Renal pelvis (tissue), 4 donors: ENCODE measurements around the gene ZYG11B. TPM values are rescaled to one million over a fixed set of nuclear protein-coding genes. Genes with fewer than 3 reads are reported as not detected.
"Not testable (repeated sequence)": the region's sequence is repeated elsewhere in the genome, so short reads cannot be mapped to it uniquely, and the experiment has no call there.

Experiments
- DNase-seq: peaks from one replicate; pipeline ENCODE4 v3.0.0-alpha.2; 2013
- polyA plus RNA-seq, 3 donors: library from polyadenylated mRNA; unstranded; fragments of 120-200 nt; gene quantifications; one replicate each; pipeline ENCODE4 v1.2.1, GENCODE V29; 2013; ENCODE audit not compliant: insufficient read length in 3 of 3

The ZYG11B gene
- polyA plus RNA-seq, 3 donors = 21.1 to 26.2 (median 26.2) TPM

GRCh38 chr1:52749496-52749895 lies 23.2 kb downstream of the ZYG11B start:
- not testable (repeated sequence) for DNase-seq

- DNase-seq = not testable (repeated sequence)
Observed at GRCh38 chr1:52750139-52750538, 23.9 kb downstream of the ZYG11B start.

- peak; percentile 42 for DNase-seq
Observed at GRCh38 chr1:52751589-52752483, 25.6 kb downstream of the ZYG11B start.

DNA sequence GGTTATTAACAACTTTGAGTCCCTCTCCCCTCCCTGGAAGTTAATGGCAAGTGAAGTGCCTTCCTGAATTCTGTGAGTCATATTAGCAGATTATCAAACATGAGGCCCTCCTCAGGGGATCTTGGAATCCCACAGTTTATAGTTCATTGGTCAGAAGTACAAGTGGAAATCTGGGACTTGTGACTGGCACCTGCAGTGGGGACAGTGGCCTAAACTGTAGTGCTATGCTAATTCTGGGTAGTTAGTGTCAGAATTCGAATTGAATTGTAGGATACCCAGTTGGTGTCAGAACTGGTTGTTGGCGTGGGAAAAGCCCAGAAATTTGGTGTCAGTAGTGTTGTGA lies 26.2 kb downstream of the ZYG11B start:
- no peak for DNase-seq

GRCh38 chr1:52753169-52753568 lies 26.9 kb downstream of the ZYG11B start:
- no peak for DNase-seq

GRCh38 chr1:52756020-52756419 lies 29.8 kb downstream of the ZYG11B start:
- no peak for DNase-seq

DNA sequence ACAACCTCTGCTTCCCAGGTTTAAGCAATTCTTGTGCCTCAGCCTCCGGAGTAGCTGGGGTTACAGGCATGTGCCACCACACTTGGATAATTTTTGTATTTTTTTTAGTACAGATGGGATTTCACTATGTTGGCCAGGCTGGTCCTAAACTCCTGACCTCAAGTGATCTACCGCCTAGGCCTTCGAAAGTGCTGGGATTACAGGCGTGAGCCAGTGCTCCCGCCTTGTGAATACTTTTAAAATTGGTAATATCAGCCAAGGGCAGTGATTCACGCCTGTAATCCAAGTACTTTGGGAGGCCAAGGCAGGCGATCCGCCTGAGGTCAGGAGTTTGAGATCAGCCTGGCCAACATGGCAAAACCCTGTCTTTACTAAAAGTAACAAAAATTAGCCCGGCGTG lies 33.7 kb downstream of the ZYG11B start:
- DNase-seq = no peak

DNA sequence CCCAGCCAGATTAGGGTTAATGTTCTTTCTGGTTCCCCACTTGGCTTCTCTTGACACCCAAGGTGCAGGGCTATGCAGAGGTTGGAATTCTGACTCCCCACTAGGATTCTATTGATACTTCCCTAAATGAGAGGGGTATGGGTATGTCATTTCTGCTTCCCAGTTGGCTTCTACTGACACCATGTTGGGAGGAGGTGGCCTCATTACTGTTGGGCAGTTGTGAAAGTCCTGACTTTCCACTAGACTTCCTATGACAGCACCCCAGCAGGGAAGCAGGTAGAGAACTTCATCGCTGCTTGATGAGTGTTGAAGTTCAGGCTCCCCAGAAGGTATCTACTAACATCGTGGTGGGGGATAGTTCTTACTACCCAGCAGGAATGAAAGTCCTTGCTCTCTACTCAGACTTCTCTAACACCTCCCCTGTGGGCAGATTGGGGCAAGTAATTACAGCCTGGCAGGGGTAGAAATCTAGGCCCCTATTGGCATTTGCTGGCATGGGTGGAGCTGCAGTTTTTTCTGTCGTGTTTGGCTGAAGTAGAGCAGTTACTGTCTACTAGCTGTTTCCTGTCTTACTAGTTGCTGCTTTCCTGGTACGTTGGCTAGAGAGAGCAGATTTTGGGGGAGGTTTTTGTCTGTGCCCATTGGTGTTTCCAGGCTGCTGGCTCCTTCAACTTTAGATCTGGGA lies 41.5 kb downstream of the ZYG11B start:
- DNase-seq = no peak

- no peak for DNase-seq
Observed at GRCh38 chr1:52769346-52770033, 43.2 kb downstream of the ZYG11B start.

DNA sequence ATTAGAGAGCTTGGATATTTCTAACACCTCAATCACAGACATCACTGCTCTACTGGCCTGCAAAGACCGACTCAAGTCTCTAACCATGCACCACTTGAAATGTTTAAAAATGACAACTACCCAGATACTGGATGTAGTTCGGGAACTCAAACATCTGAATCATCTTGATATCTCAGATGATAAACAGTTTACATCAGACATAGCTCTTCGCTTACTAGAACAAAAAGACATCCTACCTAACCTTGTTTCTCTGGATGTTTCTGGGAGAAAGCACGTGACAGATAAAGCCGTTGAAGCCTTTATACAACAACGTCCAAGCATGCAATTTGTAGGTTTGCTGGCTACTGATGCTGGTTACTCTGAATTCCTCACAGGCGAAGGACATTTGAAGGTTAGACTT lies 45.1 kb downstream of the ZYG11B start:
- no peak for DNase-seq

- DNase-seq = no peak
Observed at GRCh38 chr1:52786148-52786547, 59.9 kb downstream of the ZYG11B start.

DNA sequence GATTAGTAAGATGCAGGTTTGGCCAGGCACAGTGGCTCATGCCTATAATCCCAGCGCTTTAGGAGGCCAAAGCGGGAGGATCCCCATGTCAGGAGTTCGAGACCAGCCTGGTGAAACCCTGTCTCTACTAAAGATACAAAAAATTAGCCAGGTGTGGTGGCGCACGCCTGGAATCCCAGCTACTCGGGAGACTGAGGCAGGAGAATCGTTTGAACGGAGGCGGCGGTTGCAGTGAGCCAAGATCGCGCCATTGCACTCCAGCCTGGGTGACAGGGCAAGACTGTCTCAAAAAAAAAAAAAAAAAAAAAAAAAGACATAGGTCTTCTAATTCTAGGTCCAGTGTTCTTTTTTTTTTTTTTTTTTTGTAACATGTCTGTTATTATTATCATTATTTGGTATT lies 64.2 kb downstream of the ZYG11B start:
- DNase-seq = not testable (repeated sequence)

GRCh38 chr1:52792036-52792435 lies 65.8 kb downstream of the ZYG11B start:
- DNase-seq = no peak

DNA sequence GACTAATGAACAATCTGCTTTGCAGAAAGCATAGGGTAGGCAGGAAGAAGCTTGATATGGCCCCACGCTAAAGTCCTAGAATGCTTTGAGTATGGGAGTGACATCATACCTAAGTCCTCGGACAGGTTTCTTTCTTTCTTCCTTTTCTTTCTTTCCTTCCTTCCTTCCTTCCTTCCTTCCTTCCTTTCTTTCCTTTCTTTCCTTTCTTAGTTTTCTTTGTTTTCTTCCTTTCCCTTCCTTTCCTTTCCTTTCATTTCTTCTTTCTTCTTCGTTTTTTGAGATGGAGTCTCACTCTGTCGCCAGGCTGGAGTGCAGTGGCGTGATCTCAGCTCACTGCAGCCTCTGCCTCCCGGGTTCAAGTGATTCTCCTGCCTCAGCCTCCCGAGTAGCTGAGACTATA lies 67.5 kb downstream of the ZYG11B start:
- DNase-seq = not testable (repeated sequence)

DNA sequence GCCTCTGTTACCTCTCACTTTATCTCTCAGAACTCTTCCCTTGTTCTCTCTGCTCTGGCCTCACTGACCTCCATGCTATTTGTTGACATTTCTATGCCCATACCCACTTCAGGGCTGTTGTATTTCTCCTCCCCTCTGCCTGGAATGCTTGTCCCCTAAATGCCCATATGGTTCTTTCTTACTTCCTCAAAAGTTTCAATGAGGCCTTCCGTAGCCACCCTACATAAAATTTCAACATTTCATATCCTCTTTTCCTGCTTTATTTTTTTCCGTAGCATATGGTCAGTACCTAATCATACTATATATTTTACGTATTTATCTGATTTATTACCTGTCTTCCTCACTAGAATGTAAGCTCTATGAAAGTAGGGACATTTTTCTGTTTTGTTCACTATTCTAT lies 69.2 kb downstream of the ZYG11B start:
- DNase-seq = no peak

DNA sequence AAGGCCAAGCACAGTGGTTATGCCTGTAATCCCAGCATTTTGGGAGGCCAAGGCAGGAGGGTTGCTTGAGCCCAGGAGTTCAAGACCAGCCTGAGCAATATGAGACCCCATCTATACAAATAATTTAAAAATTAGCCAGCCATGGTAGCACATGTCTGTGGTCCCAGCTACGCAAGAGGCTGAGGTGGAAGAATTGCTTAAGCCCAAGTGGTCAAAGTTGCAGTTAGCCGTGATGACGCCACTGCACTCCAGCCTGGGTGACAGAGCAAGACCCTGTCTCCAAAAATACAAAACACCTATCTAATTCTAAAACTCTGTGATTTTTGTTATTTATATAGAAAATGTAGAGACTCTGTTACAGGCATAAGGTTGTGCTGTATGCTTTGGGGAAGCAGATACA lies 72.1 kb downstream of the ZYG11B start:
- DNase-seq = no peak

DNA sequence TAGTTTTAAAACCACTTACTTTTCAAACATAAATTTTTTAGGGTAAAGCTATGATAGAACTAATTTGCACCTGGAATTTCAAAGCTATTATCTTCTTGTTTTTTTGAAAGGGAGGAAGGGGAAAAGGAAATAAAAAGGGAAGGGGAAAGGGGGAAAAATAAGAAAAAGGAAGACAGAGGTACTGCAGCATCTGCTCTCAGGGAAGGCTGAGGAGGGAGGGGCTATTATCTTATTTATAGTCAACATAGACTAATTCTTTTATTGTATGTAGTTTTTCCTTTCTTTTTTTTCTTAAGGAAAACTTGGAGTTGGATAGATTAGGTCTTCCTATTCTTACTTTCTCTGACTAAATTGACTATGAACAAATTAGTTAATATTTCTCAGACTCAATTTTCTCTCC lies 74.8 kb downstream of the ZYG11B start:
- no peak for DNase-seq

- DNase-seq = not testable (repeated sequence)
Observed at GRCh38 chr1:52804083-52804482, 77.8 kb downstream of the ZYG11B start.

- no peak for DNase-seq
Observed at GRCh38 chr1:52814465-52814864, 88.2 kb downstream of the ZYG11B start.

DNA sequence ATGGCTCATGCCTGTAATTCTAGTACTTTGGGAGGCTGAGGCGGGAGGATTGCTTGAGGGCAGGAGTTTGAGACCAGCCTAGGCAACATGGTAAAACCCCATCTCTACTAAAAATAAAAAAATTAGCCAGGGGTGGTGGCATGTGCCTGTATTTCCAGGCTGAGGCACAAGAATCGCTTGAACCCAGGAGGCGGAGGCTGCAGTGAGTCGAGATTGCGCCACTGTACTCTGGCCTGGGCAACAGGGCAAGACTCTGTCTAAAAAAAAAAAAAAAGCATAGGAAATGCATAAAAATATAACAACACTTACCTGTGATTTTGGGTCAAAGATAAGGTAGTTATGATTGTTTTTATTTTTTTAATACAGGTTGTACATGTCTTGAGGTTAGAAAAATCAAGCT lies 94.6 kb downstream of the ZYG11B start:
- DNase-seq = not testable (repeated sequence)

GRCh38 chr1:52825868-52826267 lies 99.6 kb downstream of the ZYG11B start:
- no peak for DNase-seq

DNA sequence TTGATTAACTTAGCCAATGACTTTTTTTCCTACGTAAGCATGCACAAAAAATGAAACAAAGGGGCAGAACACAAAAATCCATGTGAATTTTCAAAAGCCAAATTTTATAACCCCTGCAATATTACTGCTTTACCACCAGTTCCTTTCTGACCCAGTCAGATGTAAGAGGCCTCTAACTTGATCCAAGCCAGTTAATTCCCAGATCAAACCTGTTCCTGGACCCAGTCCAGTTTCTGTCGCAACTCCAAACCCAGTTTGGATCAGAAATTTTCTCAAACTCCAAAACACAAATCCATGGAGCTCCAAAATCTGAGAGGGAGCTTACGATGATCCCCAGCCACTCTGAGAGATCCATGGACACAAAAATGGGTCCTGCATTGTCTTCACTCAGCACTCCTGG lies 108.5 kb downstream of the ZYG11B start:
- no peak for DNase-seq

GRCh38 chr1:52836035-52836434 lies 109.8 kb downstream of the ZYG11B start:
- DNase-seq = no peak
